HG03108 (cell line): ENCODE results near the gene PITX3.

Experiments used
- ATAC-seq: cut with Tn5 transposase; IDR thresholded peaks from one replicate; pipeline ENCODE4 v1.9.1; 2021; ENCODE audit warnings: moderate library complexity; ENCODE audit not compliant: unreplicated experiment

PITX3 gene

GRCh38 chr10:102185811-102186527 lies 55.3 kb downstream of the PITX3 start:
- ATAC-seq = no peak

- ATAC-seq = no peak
Observed at GRCh38 chr10:102185272-102185671, 56.0 kb downstream of the PITX3 start.

GRCh38 chr10:102184606-102185005 lies 56.7 kb downstream of the PITX3 start:
- no peak for ATAC-seq
